Endodermal cell (in vitro differentiated cells): Measurements from ENCODE around the gene ATP8B4. TPM values are rescaled to one million over a fixed set of nuclear protein-coding genes. Genes with fewer than 3 reads are reported as not detected.

ENCODE experiments used
- DNase-seq: peaks from one replicate; pipeline ENCODE4 v3.0.0-alpha.2; 2017
- H3K27ac ChIP-seq: 2 replicates; pipeline ENCODE4 v1.5.1; 2013; ENCODE audit warnings: mild to moderate bottlenecking, low read depth, low read length, moderate library complexity
- H3K27me3 ChIP-seq: 2 replicates; pipeline ENCODE4 v1.6.1; 2013; ENCODE audit warnings: mild to moderate bottlenecking, low read length, moderate library complexity; ENCODE audit not compliant: insufficient read depth, control insufficient read depth, poor library complexity, severe bottlenecking
- H3K36me3 ChIP-seq: 2 replicates; pipeline ENCODE4 v1.7.0; 2013; ENCODE audit warnings: mild to moderate bottlenecking, low read length, moderate library complexity; ENCODE audit not compliant: control insufficient read depth, insufficient read depth
- H3K4me1 ChIP-seq: one replicate; pipeline ENCODE4 v1.7.0; 2013; ENCODE audit warnings: low read length; ENCODE audit not compliant: control insufficient read depth, insufficient read depth
- H3K4me3 ChIP-seq: 2 replicates; pipeline ENCODE4 v1.5.1; 2013; ENCODE audit warnings: mild to moderate bottlenecking, low read length, moderate library complexity
- H3K9ac ChIP-seq: 2 replicates; pipeline ENCODE4 v1.6.1; 2013; ENCODE audit warnings: mild to moderate bottlenecking, low read length, moderate library complexity; ENCODE audit not compliant: poor library complexity, severe bottlenecking; ENCODE audit errors: extremely low read depth
- H3K9me3 ChIP-seq: 2 replicates; pipeline ENCODE4 v1.6.1; 2013; ENCODE audit warnings: mild to moderate bottlenecking, low read length, moderate library complexity; ENCODE audit not compliant: control insufficient read depth
- H3K27ac Mint-ChIP-seq: 2 replicates; pipeline ENCODE4 v1.8.0; 2020; ENCODE audit warnings: mixed read lengths
- H3K27me3 Mint-ChIP-seq: 2 replicates; pipeline ENCODE4 v1.8.0; 2021; ENCODE audit warnings: mild to moderate bottlenecking, mixed read lengths; ENCODE audit not compliant: insufficient read depth
- H3K36me3 Mint-ChIP-seq: 2 replicates; pipeline ENCODE4 v1.8.0; 2020; ENCODE audit warnings: low read depth, mixed read lengths
- H3K4me1 Mint-ChIP-seq: 2 replicates; pipeline ENCODE4 v1.8.0; 2020; ENCODE audit warnings: mixed read lengths
- H3K4me3 Mint-ChIP-seq: 2 replicates; pipeline ENCODE4 v1.8.0; 2020; ENCODE audit warnings: mild to moderate bottlenecking, moderate library complexity, mixed read lengths
- H3K9me3 Mint-ChIP-seq: 2 replicates; pipeline ENCODE4 v1.8.0; 2020; ENCODE audit warnings: mild to moderate bottlenecking, mixed read lengths
- WGBS, 2 experiments: methylation state at CpG; one replicate each; pipeline versions ENCODE4 v1.1.5 to v1.1.7; 2013; ENCODE audit warnings: missing lambda C conversion rate in 2 of 2, mixed read lengths in 1 of 2; ENCODE audit not compliant: insufficient coverage in 1 of 2, insufficient read length in 1 of 2; 5-methylcytosine and 5-hydroxymethylcytosine counted together
- total RNA-seq, 2 donors: library from RNA; stranded (reverse); fragmentation: NEBNext Ultra II Directional in 1 of 2; extraction: Animal tissue kit (Norgen Biotek cat#: 25700) in 1 of 2; gene quantifications; 2 replicates in 1 of 2; 3 replicates in 1 of 2; pipeline ENCODE4 v1.2.1, GENCODE V29; 2021
- TF ChIP-seq, protein P1 (sequence below): fragments of 200-600 bp; sonication (generic); conservative IDR thresholded peaks from 2 replicates; pipeline ENCODE4 v1.5.0; 2021; ENCODE audit warnings: antibody characterized with exemption, mild to moderate bottlenecking

Gene ATP8B4
- total RNA-seq, 2 donors from 2014 or later: 0.64 to 0.95 TPM

DNA sequence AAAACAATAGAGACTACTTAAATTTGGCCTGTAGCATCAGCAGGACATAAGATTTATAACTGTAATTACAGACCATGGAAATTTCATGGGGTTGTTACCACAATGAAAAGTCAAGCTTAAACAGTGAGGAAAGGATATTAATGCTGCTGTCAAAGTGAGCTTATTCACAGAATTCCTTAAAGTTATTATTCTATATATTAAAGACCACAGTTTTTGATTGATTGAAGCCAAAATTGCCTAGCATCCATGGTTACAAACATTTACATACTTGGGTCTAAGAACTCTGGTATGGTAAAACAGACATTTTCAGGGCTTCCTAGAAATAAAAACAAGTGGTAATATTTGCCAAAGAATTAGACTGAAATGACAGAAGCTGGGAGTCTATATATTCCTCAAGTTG is 248.6 kb downstream of the ATP8B4 start:
- Histone ChIP-seq H3K4me3 (no peak overlapping the region), H3K9me3 (no peaks in the 10 kb centered on the region), H3K27me3 (no peaks in the 10 kb centered on the region), H3K4me1 (no peaks in the 10 kb centered on the region), H3K9ac (no peak overlapping the region), H3K36me3 (no peaks in the 10 kb centered on the region), H3K27ac (no peak overlapping the region)
- DNase-seq: no peak
- Mint-ChIP-seq H3K4me3 (no peak overlapping the region), H3K36me3 (no peaks in the 10 kb centered on the region), H3K27me3 (peaks cover under 1% of the 10 kb centered on the region), H3K4me1 (peaks cover 3% of the 10 kb centered on the region), H3K9me3 (no peaks in the 10 kb centered on the region), H3K27ac (no peak overlapping the region)
- TF ChIP-seq, protein P1, sequence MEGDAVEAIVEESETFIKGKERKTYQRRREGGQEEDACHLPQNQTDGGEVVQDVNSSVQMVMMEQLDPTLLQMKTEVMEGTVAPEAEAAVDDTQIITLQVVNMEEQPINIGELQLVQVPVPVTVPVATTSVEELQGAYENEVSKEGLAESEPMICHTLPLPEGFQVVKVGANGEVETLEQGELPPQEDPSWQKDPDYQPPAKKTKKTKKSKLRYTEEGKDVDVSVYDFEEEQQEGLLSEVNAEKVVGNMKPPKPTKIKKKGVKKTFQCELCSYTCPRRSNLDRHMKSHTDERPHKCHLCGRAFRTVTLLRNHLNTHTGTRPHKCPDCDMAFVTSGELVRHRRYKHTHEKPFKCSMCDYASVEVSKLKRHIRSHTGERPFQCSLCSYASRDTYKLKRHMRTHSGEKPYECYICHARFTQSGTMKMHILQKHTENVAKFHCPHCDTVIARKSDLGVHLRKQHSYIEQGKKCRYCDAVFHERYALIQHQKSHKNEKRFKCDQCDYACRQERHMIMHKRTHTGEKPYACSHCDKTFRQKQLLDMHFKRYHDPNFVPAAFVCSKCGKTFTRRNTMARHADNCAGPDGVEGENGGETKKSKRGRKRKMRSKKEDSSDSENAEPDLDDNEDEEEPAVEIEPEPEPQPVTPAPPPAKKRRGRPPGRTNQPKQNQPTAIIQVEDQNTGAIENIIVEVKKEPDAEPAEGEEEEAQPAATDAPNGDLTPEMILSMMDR: no peak

GRCh38 chr15:49868348-49868747 is 250.7 kb downstream of the ATP8B4 start:
- H3K36me3 Mint-ChIP-seq: no peaks in the 10 kb centered on the region
- no peaks in the 10 kb centered on the region for H3K4me1 Mint-ChIP-seq

GRCh38 chr15:49865925-49866757 is 252.9 kb downstream of the ATP8B4 start:
- TF ChIP-seq, protein P1: no peak
- H3K9ac ChIP-seq: no peak overlapping the region
- H3K27ac ChIP-seq: no peak overlapping the region
- H3K9me3 ChIP-seq: peaks cover 11% of the 10 kb centered on the region
- Mint-ChIP-seq H3K9me3 (no peaks in the 10 kb centered on the region), H3K4me3 (no peak overlapping the region), H3K36me3 (no peaks in the 10 kb centered on the region), H3K27ac (no peak overlapping the region), H3K27me3 (no peaks in the 10 kb centered on the region), H3K4me1 (no peaks in the 10 kb centered on the region)
- H3K27me3 ChIP-seq: no peaks in the 10 kb centered on the region
- 93 to 95% methylated on average over 8 to 10 of the region's 10 CpGs for WGBS, 2 experiments
- no peaks in the 10 kb centered on the region for H3K36me3 ChIP-seq
- H3K4me3 ChIP-seq: no peak overlapping the region
- no peak for DNase-seq
- no peaks in the 10 kb centered on the region for H3K4me1 ChIP-seq

More at GRCh38 chr15:49868348-49868747, 250.7 kb downstream of the ATP8B4 start:
- H3K4me3 ChIP-seq: no peak overlapping the region
- no peak overlapping the region for H3K9ac ChIP-seq
- H3K27me3 ChIP-seq: no peaks in the 10 kb centered on the region
- H3K9me3 ChIP-seq: no peaks in the 10 kb centered on the region
- H3K4me1 ChIP-seq: no peaks in the 10 kb centered on the region
- no peaks in the 10 kb centered on the region for H3K36me3 ChIP-seq
- TF ChIP-seq, protein P1: no peak
- Mint-ChIP-seq H3K9me3 (no peaks in the 10 kb centered on the region), H3K4me3 (no peak overlapping the region), H3K27ac (no peak overlapping the region), H3K27me3 (no peaks in the 10 kb centered on the region)
- no peak for DNase-seq
- no peak overlapping the region for H3K27ac ChIP-seq
